SH-SY5Y (cell line): ENCODE data around the gene TEX12.

Experiments
- GATA2 ChIP-seq: IDR thresholded peaks from 2 replicates; pipeline ENCODE4 v1.6.1; 2011; ENCODE audit warnings: mild to moderate bottlenecking, low read depth, low read length
- GATA3 ChIP-seq: IDR thresholded peaks from 2 replicates; pipeline ENCODE4 v1.6.1; 2011; ENCODE audit warnings: low read depth, mild to moderate bottlenecking, low read length, moderate library complexity

Gene TEX12

GRCh38 chr11:112160091-112160848 lies 6.9 kb upstream of the TEX12 start:
- TF ChIP-seq GATA3: no peak
- no peak for TF ChIP-seq GATA2

DNA sequence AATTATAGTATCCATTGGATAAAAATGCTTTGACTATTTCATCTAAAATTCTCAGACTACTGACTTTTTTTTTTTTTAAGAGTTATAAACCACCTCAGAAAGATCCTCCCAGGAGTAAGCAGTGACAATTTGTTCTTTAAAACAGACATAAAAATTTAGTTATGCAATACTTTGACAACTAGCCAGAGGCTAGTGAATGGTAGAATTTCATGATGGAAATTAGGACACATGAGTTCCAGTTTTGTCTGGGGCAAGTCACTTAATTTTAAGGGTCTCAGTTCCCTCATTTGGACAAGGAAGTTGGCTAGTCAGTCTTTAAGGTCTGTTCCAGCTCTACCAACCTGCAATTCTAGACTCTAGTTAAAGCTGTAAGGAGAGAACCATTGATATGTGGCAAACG lies 6.2 kb upstream of the TEX12 start:
- TF ChIP-seq GATA3 (no peak), GATA2 (no peak)

GRCh38 chr11:112162761-112163546 lies 4.2 kb upstream of the TEX12 start:
- TF ChIP-seq GATA3: no peak
- no peak for TF ChIP-seq GATA2

- TF ChIP-seq GATA2: no peak
- no peak for TF ChIP-seq GATA3
Measured at GRCh38 chr11:112163875-112164685, 3.1 kb upstream of the TEX12 start, which contains the start of gene IL18. TSS of gene IL18 (minus strand) at chr11:112164094. CDS start at chr11:112155053, 9,041 bp downstream.

GRCh38 chr11:112165049-112165448 lies 2.1 kb upstream of the TEX12 start:
- no peak for TF ChIP-seq GATA3
- no peak for TF ChIP-seq GATA2

DNA sequence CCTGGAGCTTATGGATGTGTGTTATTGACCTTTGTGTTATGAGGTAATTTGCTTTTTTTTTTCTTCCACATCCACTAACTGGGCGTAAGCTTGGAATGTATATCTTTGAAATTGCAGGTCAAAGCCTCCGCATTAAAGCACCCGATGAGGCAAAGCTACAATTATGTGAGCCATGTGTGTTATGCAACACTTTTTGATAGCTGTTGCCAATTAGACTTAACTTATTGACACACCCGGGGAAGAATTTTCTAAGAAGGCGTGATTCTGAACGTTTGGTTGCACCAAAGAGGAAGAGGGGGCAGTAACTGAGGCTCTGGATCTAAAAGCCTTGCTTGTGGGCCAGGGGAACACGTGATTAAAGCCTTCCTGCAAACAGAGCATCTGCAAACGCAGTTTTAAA lies 610 bp upstream of the TEX12 start:
- no peak for TF ChIP-seq GATA3
- no peak for TF ChIP-seq GATA2

DNA sequence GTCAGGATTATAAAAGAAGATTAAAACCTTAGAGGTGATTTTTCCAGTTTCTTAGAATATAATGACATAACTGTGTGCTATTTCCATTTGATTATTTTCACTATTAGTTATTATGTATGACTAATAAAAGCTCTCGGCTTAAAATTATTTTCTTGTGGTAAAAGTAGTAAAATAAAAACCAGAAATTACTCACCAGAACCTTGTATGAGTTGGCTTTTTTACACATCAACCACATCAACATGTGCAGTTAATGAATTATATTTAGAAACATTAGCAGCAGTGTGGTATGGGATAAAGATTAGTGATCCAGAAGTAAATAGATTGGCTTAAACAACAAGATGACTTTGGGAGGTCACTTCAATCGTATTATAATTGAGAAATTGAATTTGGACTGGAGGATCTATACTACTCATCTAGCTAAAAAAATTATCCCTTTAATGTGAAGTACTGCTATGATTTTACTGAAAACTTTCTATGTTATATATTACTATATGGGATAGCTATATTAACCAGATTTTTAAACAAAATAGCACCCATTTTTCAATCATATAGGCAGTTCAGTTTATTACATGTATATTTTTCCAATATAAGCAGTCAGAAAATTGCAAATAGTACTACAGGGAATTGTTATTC lies 5.3 kb downstream of the TEX12 start:
- TF ChIP-seq GATA3 (no peak), GATA2 (no peak)

DNA sequence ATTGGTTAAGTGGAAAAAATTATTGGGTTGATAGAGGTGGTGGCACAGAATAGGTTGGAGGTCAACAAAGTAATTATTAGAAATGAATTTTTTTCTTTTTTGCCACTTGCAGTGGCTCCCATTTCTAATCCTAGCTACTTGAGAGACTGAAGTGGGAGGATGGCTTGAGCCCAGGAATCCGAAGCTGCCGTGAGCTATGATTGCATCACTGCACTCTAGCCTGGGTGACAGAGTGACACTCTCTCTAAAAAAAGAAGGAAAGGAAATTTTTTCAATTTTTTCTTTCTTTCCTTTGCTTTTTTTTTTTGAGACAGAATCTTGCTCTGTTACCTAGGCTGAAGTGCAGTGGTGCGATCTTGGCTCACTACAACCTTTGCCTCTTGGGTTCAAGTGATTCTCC lies 6.0 kb downstream of the TEX12 start:
- TF ChIP-seq GATA3 (no peak), GATA2 (no peak)

DNA sequence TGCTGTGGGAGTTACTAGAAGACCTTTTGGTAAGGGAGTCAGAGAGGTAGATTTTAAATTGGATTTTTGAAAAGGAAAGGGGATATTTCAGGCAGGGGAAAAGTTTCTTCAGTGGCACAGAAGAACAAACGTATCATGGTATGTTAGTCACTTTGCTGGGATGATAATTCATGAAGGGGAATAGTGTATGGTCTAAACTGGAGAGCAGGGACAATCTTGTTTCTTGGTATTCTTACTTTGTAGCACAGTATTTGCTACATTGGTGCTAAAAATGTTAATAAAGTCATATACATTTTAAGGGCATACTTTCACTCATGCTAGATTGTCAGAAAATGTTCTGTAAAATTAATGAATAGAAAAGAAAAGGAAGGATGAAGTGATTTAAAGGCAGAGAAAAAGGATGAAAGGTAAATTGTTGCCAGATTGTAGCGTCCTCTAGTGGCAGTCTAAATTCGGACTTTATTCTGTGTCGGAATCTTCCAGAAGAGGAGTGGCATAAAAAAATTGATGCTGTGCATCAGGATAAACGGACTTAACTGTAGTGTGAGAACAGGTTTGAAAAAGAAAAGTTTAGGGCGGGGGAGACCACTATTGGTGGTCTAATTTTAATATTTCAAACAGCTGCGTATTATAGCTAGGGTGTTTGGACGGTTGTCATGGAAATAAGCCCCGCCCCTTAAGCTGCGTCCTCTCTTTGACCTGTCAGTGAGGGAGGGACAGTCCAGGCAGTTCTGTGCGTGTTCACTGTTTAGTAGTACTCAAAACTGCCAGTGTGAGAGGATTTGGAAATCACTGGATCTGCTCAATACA lies 7.8 kb downstream of the TEX12 start, which contains the start of gene BCO2:
Gene BCO2, plus strand, starts transcription at position 724 of the 810 bp plus-strand sequence. CDS start 90 bp downstream, outside the sequence.
- TF ChIP-seq GATA3 (no peak), GATA2 (no peak)

GRCh38 chr11:112175599-112175952 lies 8.4 kb downstream of the TEX12 start:
- TF ChIP-seq GATA2 (no peak), GATA3 (no peak)

DNA sequence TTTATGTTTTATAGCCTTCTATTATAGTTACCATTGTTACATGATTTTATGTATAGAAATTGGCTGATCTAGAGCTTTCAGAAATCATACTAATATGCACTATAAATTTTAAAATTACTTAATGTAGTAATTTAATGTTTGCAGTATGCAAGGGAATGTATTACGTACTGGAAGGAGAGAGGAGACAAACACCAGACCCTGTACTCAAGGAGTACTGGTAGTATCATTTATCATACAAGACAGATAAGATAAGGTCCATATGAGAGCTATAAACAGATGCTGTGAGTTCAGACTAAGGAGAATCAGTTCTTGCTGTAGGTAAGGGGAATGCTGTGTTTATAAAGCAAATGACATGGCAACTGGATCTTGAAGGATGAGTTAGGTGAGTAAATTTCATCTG lies 8.9 kb downstream of the TEX12 start:
- TF ChIP-seq GATA2: no peak

GRCh38 chr11:112177589-112177988 lies 10.4 kb downstream of the TEX12 start:
- no peak for TF ChIP-seq GATA3
- no peak for TF ChIP-seq GATA2

DNA sequence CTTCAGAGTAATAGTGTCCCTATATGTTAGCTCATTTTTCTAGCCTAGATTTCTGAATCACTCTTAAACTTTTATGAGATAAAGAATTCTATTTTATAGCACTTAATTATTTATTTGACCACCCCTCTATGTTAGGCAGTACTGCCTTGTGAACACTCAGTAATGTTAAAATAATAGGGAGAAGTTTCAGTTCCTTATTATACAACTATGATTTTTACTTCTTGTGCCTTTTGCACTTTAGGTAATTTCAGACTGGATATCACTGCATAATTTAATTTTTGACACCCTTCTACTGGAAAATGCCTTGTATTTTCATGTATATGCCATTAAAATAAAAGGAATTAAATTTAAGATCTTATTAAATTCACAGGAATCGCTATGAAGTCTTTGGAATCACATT lies 11.3 kb downstream of the TEX12 start:
- TF ChIP-seq GATA3: no peak
- no peak for TF ChIP-seq GATA2

DNA sequence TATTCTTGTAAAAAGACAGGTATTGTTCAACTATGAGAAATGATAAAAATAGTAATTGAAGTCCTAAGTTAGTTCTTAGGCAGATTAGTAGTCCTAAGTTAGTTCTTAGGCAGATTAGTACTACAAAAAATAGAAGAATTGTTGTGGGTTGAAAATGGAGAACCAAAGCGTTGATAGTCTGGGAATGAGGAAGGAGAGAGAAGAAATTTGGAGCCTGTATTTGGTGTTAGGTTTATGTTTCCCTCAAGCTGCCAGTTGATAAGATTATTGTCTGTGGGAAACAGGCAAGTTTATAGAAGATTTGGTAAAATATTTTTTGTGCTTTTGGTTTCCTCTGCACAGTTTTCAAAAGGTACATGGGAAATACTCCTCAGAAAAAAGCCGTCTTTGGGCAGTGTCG lies 11.8 kb downstream of the TEX12 start:
- TF ChIP-seq GATA2 (no peak), GATA3 (no peak)
